Neural cell (in vitro differentiated cells): ENCODE measurements around the gene CHST13. TPM values are rescaled to one million over a fixed set of nuclear protein-coding genes. Genes with fewer than 3 reads are reported as not detected.

Source experiments
- H2AFZ ChIP-seq: fragments of 200-600, 300-800 bp; sonication (generic), shearing (Covaris generic); 2 replicates; pipeline ENCODE4 v1.6.0; 2014; ENCODE audit warnings: low read depth, mild to moderate bottlenecking, antibody characterized with exemption, low read length, moderate library complexity
- H3F3A ChIP-seq: fragments of 200-600 bp; shearing (Covaris generic); 2 replicates; pipeline ENCODE4 v1.6.1; 2016; ENCODE audit warnings: mild to moderate bottlenecking, moderate library complexity, mixed read lengths, antibody characterized with exemption, low read length; ENCODE audit not compliant: insufficient read depth, poor library complexity, severe bottlenecking
- H3K27ac ChIP-seq: fragments of 200-600, 300-800 bp; sonication (generic), shearing (Covaris generic); 2 replicates; pipeline ENCODE4 v1.5.1; 2014; ENCODE audit warnings: mild to moderate bottlenecking, low read length, moderate library complexity
- H3K27me3 ChIP-seq: fragments of 300-800, 200-600 bp; sonication (generic), shearing (Covaris generic); 2 replicates; pipeline ENCODE4 v1.6.0; 2014; ENCODE audit warnings: mild to moderate bottlenecking, low read depth, low read length, moderate library complexity; ENCODE audit not compliant: insufficient read depth
- H3K36me3 ChIP-seq: fragments of 300-800, 200-600 bp; sonication (generic), shearing (Covaris generic); 2 replicates; pipeline ENCODE4 v1.5.1; 2014; ENCODE audit warnings: mild to moderate bottlenecking, antibody characterized with exemption, low read length, moderate library complexity; ENCODE audit not compliant: insufficient read depth
- H3K4me2 ChIP-seq: fragments of 300-800, 200-600 bp; sonication (generic), shearing (Covaris generic); 2 replicates; pipeline ENCODE4 v1.6.0; 2014; ENCODE audit warnings: mild to moderate bottlenecking, low read length
- H3K4me3 ChIP-seq: fragments of 300-800, 200-600 bp; sonication (generic), shearing (Covaris generic); 2 replicates; pipeline ENCODE4 v1.5.1; 2014; ENCODE audit warnings: mild to moderate bottlenecking, low read length, moderate library complexity
- H3K79me2 ChIP-seq: fragments of 200-600 bp; shearing (Covaris generic); replicated peaks from 2 replicates; pipeline ENCODE4 v1.6.0; 2014; ENCODE audit warnings: mild to moderate bottlenecking, low read length, moderate library complexity; ENCODE audit not compliant: insufficient read depth
- H3K9ac ChIP-seq: fragments of 300-800, 200-600 bp; sonication (generic), shearing (Covaris generic); 2 replicates; pipeline ENCODE4 v1.6.1; 2016; ENCODE audit warnings: mild to moderate bottlenecking, low read length, mixed read lengths
- H3K9me2 ChIP-seq: fragments of 200-600 bp; shearing (Covaris generic); 2 replicates; pipeline ENCODE4 v1.6.1; 2016; ENCODE audit warnings: mild to moderate bottlenecking, low read length, mixed read lengths; ENCODE audit not compliant: insufficient read depth
- H3K9me3 ChIP-seq: fragments of 200-600, 300-800 bp; sonication (generic), shearing (Covaris generic); 2 replicates; pipeline ENCODE4 v1.6.1; 2016; ENCODE audit warnings: mild to moderate bottlenecking, mixed run types, low read length, moderate library complexity, mixed read lengths
- H4K20me1 ChIP-seq: fragments of 200-600 bp; shearing (Covaris generic); 2 replicates; pipeline ENCODE4 v1.6.1; 2016; ENCODE audit warnings: mild to moderate bottlenecking, mixed run types; ENCODE audit not compliant: insufficient read depth
- CTCF ChIP-seq: fragments of 450-650 bp; IDR thresholded peaks from 2 replicates; pipeline ENCODE4 v1.5.1; 2014; ENCODE audit warnings: antibody characterized with exemption, mild to moderate bottlenecking, moderate library complexity; ENCODE audit not compliant: poor library complexity, severe bottlenecking
- EP300 ChIP-seq: fragments of 450-650 bp; conservative IDR thresholded peaks from 2 replicates; pipeline ENCODE4 v1.6.1; 2014; ENCODE audit warnings: antibody characterized with exemption, mild to moderate bottlenecking, moderate library complexity; ENCODE audit not compliant: poor library complexity, severe bottlenecking
- EZH2 ChIP-seq: fragments of 200-600, 300-800 bp; shearing (Covaris generic), sonication (generic); IDR thresholded peaks from 2 replicates; pipeline ENCODE4 v1.6.1; 2014; ENCODE audit warnings: antibody characterized with exemption, low read length, borderline replicate concordance, mild to moderate bottlenecking; ENCODE audit not compliant: insufficient read depth, poor library complexity, severe bottlenecking
- MXI1 ChIP-seq: fragments of 450-650 bp; conservative IDR thresholded peaks from 2 replicates; pipeline ENCODE4 v1.6.1; 2014; ENCODE audit warnings: antibody characterized with exemption, mild to moderate bottlenecking; ENCODE audit not compliant: poor library complexity, severe bottlenecking
- POLR2AphosphoS5 ChIP-seq: IDR thresholded peaks from 2 replicates; pipeline ENCODE4 v1.6.1; 2012
- RAD21 ChIP-seq: fragments of 450-650 bp; conservative IDR thresholded peaks from 2 replicates; pipeline ENCODE4 v1.6.1; 2014; ENCODE audit warnings: antibody characterized with exemption, mild to moderate bottlenecking, moderate library complexity
- REST ChIP-seq: IDR thresholded peaks from 2 replicates; pipeline ENCODE4 v1.6.1; 2012; ENCODE audit warnings: borderline replicate concordance
- SMC3 ChIP-seq: fragments of 450-650 bp; conservative IDR thresholded peaks from 2 replicates; pipeline ENCODE4 v1.6.1; 2014; ENCODE audit warnings: antibody characterized with exemption, mild to moderate bottlenecking, moderate library complexity; ENCODE audit not compliant: poor library complexity
- TAF1 ChIP-seq: IDR thresholded peaks from 2 replicates; pipeline ENCODE4 v1.6.1; 2012; ENCODE audit warnings: low read depth
- polyA plus RNA-seq: library from polyadenylated mRNA; depleted of rRNA; stranded (reverse); fragments of >200 nt; gene quantifications from 2 replicates; pipeline ENCODE4 v1.2.3, GENCODE V29; 2014

The CHST13 gene
- polyA plus RNA-seq, 1 donor from 2014 or later: not detected

- Histone ChIP-seq H3K27me3 (no peaks in the 10 kb centered on the region), H4K20me1 (no peaks in the 10 kb centered on the region), H3K36me3 (no peaks in the 10 kb centered on the region), H3K79me2 (no peaks in the 10 kb centered on the region), H3K9ac (no peak overlapping the region), H3K4me3 (no peak overlapping the region), H3K9me3 (no peaks in the 10 kb centered on the region), H3K4me2 (no peak overlapping the region), H3K27ac (no peak overlapping the region), H3F3A (no peaks in the 10 kb centered on the region), H3K9me2 (no peaks in the 10 kb centered on the region), H2AFZ (no peak overlapping the region)
- TF ChIP-seq RAD21: no peak
- no peak for TF ChIP-seq TAF1
- no peak for TF ChIP-seq EP300
- no peak for TF ChIP-seq SMC3
- TF ChIP-seq POLR2AphosphoS5: no peak
- no peak for TF ChIP-seq CTCF
- no peak for TF ChIP-seq REST
- no peak for TF ChIP-seq MXI1
- TF ChIP-seq EZH2: no peak
Measured at GRCh38 chr3:126550488-126551051, 26.6 kb downstream of the CHST13 start.

GRCh38 chr3:126551121-126551838 lies 27.3 kb downstream of the CHST13 start:
- Histone ChIP-seq H3F3A (no peaks in the 10 kb centered on the region), H3K4me3 (no peak overlapping the region), H3K79me2 (no peaks in the 10 kb centered on the region), H3K9me3 (no peaks in the 10 kb centered on the region), H3K9ac (no peak overlapping the region), H3K4me2 (no peak overlapping the region), H3K27ac (no peak overlapping the region), H3K9me2 (no peaks in the 10 kb centered on the region), H3K27me3 (no peaks in the 10 kb centered on the region), H2AFZ (no peak overlapping the region), H4K20me1 (no peaks in the 10 kb centered on the region), H3K36me3 (no peaks in the 10 kb centered on the region)
- TF ChIP-seq CTCF (no peak), POLR2AphosphoS5 (no peak), REST (no peak), EP300 (no peak), TAF1 (no peak), RAD21 (no peak), EZH2 (no peak), MXI1 (no peak), SMC3 (no peak)
